Right atrium auricular region (tissue), 2 donors: ENCODE results near the gene ENO3. TPM values are rescaled to one million over a fixed set of nuclear protein-coding genes. Genes with fewer than 3 reads are reported as not detected.

Source experiments
- DNase-seq: peaks from one replicate; pipeline ENCODE4 v3.0.0-alpha.2; 2019; ENCODE audit warnings: low spot score
- H3K27ac ChIP-seq, 2 donors: fragments of 200-600 bp; sonication (generic); 1 replicate in 1 of 2; 2 replicates in 1 of 2; pipeline ENCODE4 v1.5.1; 2016 to 2019
- H3K27me3 ChIP-seq, 2 donors: fragments of 200-600 bp; sonication (generic); one replicate each; pipeline versions ENCODE4 v1.5.1 to v1.6.0; 2017 to 2019
- H3K36me3 ChIP-seq: fragments of 200-600 bp; sonication (generic); one replicate; pipeline ENCODE4 v1.5.1; 2016
- H3K4me1 ChIP-seq, 2 donors: fragments of 200-600 bp; sonication (generic); one replicate each; pipeline versions ENCODE4 v1.5.1 to v1.6.0; 2017 to 2019
- H3K4me3 ChIP-seq, 2 donors: fragments of 200-600 bp; sonication (generic); 1 replicate in 1 of 2; 2 replicates in 1 of 2; pipeline ENCODE4 v1.5.1; 2017 to 2019; ENCODE audit warnings: mild to moderate bottlenecking in 1 of 2, moderate library complexity in 1 of 2
- H3K9me3 ChIP-seq, 2 donors: fragments of 200-600 bp; sonication (generic); one replicate each; pipeline ENCODE4 v1.5.1; 2019
- total RNA-seq, 2 donors: library from RNA; depleted of rRNA; stranded (reverse); fragments of >200 nt; gene quantifications; one replicate each; pipeline ENCODE4 v1.1.0, GENCODE V29; 2016
- TF ChIP-seq, protein P1 (sequence below), 2 donors: fragments of 200-600 bp; sonication (generic); IDR thresholded peaks; one replicate each; pipeline ENCODE4 v1.5.1; 2019; ENCODE audit warnings: antibody characterized with exemption in 2 of 2

The ENO3 gene
- total RNA-seq, 2 donors from 2014 or later: 235 to 563 TPM

DNA sequence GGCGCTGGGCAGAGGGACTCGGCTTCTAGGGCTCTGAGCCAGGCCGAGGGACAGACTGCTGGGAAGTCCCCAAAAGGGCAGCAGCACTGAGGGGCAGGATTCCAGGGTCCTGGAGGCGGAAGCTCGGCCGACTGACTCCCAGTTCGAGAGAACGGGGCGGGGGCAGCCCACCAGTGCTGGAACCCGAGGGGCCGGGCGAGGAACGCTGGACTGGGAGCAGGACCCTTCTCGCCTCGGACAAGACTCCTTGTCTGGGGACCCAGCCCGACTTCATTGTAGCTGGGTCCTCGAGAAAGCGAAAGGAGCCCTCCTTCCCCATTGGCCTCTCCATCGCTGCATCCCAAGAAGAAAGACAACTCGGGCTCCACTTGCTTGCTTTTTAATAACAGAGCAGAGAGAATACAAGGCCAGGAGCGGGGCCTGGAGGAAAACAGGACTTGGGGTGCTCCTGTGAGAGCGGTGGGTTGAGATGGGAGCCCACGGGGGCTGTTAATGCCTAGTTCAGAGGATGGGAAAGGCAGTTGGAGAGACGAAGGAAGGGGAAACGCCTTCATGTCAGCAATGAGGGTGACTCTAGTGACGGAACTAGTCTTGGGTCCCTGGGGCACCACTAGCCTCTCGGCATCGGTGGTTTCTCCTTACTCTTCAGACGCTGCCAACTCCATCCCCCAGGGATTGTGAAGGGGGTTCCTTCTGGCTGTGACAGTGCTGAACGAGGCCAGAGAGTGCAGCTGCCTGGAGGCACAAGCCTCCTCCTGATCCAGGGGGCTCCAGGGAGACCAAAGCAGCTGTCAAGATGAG lies 37.0 kb downstream of the ENO3 start:
- Histone ChIP-seq H3K4me3 (peak overlapping the region; percentile 91), H3K36me3 (peaks cover 10% of the 10 kb centered on the region), H3K4me1 (peaks cover 0 to 30% of the 10 kb centered on the region in 2 donors), H3K9me3 (no peaks in the 10 kb centered on the region), H3K27ac (peak overlapping the region; percentile 96 to 97), H3K27me3 (no peaks in the 10 kb centered on the region)
- DNase-seq: peak; percentile 62
- TF ChIP-seq, protein P1, sequence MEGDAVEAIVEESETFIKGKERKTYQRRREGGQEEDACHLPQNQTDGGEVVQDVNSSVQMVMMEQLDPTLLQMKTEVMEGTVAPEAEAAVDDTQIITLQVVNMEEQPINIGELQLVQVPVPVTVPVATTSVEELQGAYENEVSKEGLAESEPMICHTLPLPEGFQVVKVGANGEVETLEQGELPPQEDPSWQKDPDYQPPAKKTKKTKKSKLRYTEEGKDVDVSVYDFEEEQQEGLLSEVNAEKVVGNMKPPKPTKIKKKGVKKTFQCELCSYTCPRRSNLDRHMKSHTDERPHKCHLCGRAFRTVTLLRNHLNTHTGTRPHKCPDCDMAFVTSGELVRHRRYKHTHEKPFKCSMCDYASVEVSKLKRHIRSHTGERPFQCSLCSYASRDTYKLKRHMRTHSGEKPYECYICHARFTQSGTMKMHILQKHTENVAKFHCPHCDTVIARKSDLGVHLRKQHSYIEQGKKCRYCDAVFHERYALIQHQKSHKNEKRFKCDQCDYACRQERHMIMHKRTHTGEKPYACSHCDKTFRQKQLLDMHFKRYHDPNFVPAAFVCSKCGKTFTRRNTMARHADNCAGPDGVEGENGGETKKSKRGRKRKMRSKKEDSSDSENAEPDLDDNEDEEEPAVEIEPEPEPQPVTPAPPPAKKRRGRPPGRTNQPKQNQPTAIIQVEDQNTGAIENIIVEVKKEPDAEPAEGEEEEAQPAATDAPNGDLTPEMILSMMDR (IDR thresholded peaks at IDR 0.05): no peak

DNA sequence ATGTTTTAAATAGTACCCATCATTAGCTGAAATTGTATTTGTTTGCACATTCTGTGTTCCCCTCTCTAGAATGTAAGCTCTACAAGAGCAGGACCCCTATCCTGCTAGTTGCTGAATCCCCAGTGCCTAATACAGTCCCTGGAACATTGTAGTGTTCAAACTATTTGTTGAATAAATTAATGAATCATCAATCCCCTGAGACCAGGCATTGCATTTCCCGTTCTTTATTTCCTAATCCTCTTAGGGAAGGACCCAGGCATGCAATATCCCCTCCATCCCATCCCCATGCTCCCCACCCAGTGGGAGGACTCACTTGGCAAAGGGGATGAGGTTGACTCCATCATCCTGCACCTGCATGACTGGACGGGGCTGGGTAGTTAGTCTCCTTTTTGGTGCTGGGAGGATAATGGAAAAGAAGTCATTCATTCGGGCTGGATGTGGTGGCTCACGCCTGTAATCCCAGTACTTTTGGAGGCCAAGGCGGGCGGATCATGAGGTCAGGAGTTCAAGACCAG lies 43.2 kb downstream of the ENO3 start:
- H3K36me3 ChIP-seq: no peaks in the 10 kb centered on the region
- H3K27ac ChIP-seq: no peak overlapping the region
- peaks cover 0 to 16% of the 10 kb centered on the region in 2 donors for H3K4me1 ChIP-seq
- TF ChIP-seq, protein P1 (IDR thresholded peaks at IDR 0.05): no peak
- no peak overlapping the region for H3K4me3 ChIP-seq
- H3K9me3 ChIP-seq: no peaks in the 10 kb centered on the region
- DNase-seq: no peak
- no peaks in the 10 kb centered on the region for H3K27me3 ChIP-seq

DNA sequence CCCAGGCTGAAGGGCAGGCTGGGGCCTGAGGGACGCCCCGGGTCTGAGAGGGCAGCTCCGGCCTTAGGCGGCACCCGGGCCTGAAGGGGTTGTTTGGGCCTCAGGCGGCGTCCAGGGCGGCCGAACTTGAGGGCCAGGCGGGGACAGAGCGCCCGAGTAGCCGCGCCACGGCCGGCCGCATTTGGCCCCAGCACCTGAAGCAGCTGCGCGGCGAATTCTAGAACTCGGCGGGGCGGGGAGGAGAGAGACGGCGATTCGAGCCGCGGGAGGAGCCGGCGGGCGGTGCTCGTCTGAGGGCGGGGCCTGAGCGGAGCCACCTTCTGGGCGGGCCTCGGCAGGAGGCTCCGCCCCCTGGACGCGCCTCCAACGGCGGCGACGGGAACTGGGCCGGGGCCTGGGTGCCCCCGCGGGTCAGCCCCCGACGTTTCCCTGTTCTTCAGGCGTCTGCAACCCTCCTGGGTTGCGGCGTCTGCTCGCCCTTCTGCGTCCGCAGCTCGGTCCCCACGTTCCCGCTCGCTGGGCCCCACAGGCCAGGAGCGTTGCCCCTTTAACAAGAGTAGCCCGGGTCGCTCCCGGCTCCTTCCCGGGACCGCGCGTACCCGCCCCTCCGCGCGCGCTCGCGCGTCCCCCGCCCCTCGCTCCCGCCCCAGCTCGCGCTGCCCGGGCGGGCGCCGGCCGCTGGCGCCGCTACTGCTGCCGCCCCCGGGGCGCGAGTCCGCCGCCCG lies 46.5 kb downstream of the ENO3 start, which contains the start of the genes INCA1 and KIF1C:
INCA1 (minus strand) TSS at position 221 of the 725 bp plus-strand sequence. CDS start 3,085 bp downstream, outside the sequence.
KIF1C (plus strand) TSS at position 649 of the 725 bp plus-strand sequence. CDS start 2,297 bp downstream, outside the sequence.
- peak; percentile 89 for DNase-seq
- H3K27ac ChIP-seq: peak within 1 kb of the TSS; percentile 96 to 97
- H3K4me3 ChIP-seq: peak within 1 kb of the TSS; percentile 83 to 91
- peaks cover 17% of the 10 kb centered on the region for H3K36me3 ChIP-seq
- H3K4me1 ChIP-seq: peaks cover 0 to 38% of the 10 kb centered on the region in 2 donors
- H3K27me3 ChIP-seq: no peaks in the 10 kb centered on the region
- TF ChIP-seq, protein P1 (IDR thresholded peaks at IDR 0.05): peak in 1 of 2 donors; percentile 30
- H3K9me3 ChIP-seq: no peaks in the 10 kb centered on the region

DNA sequence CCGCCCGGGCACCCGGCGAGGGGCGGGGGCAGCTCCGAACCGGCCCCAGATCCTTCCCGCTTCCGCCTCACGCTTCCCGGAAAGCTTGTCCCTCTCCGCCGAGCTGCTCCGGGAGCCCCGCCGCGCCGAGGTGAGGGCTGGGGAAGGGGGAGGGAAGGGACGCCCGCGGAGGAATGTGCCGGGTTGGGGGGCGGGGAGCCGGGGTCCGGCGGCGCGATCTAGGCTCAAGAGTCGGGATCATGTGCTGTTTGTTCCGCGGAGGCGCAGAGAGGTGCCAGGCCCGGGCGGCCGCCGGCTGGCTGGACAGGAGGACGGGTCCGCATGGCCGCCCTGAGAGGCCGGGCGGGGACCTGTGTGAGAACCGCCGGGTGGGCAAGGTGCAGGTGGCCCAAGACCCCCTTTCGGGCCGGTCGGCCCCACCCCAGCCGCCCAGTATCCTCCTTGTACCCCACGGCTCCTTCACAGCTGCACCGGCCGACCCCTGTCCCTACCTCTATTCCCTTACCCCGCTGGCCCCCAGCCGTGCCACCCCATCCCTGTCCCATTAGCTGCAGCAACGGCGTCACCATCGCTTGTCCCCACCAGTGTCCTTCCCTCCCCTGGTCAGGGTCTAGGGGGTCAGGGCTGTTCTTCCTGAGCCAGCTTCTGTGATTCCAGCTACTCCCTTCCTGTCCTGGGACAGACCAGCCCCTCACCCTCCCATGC lies 47.3 kb downstream of the ENO3 start:
- TF ChIP-seq, protein P1 (IDR thresholded peaks at IDR 0.05): no peak
- DNase-seq: no peak
- Histone ChIP-seq H3K4me3 (peak overlapping the region; percentile 83 to 91), H3K4me1 (peaks cover 0 to 38% of the 10 kb centered on the region in 2 donors), H3K27ac (peak overlapping the region; percentile 96 to 97), H3K9me3 (no peaks in the 10 kb centered on the region), H3K27me3 (no peaks in the 10 kb centered on the region), H3K36me3 (peaks cover 24% of the 10 kb centered on the region)

DNA sequence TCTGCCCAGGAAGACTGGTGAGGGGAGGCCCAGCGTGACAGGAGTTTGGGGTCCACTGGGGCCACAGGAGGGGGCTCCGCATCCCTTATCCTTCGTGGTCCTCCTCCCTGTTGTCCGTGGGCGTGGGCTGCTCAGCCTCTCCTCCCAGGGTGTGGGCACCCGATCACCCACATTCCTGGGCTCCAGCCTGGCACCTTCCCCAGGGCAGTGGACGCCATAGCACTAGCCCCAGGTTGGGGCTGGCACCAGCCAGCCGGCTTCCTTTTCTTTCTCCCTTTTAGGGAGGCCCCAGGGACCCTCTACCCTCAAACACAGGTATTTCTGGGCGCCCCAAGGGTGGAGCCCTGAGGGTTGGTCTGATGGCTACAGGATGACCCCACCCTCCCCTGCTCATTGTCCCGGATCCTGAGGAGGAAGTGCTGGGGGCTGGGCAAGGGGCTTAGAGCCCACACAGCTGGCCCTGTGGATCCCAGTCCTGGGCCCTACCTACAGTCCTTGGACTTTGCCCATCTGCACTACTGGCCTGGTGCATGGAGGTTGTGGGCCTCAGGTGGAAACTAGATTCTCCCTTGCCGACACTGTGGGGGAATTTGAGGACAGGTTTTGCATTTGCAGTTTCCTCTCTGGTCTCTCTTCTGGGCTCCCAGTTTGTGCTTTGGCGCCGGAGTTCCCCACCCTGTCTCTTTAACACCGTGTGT lies 48.0 kb downstream of the ENO3 start:
- peak overlapping the region; percentile 96 to 97 for H3K27ac ChIP-seq
- H3K4me3 ChIP-seq: peak overlapping the region; percentile 83 to 91
- H3K36me3 ChIP-seq: peaks cover 31% of the 10 kb centered on the region
- H3K4me1 ChIP-seq: peaks cover 0 to 38% of the 10 kb centered on the region in 2 donors
- no peaks in the 10 kb centered on the region for H3K9me3 ChIP-seq
- DNase-seq: no peak
- no peaks in the 10 kb centered on the region for H3K27me3 ChIP-seq
- TF ChIP-seq, protein P1 (IDR thresholded peaks at IDR 0.05): no peak
